Fibroblast of pulmonary artery (primary cell): ENCODE results near the gene TMCC2.

Experiments used
- DNase-seq: peaks from one replicate; pipeline ENCODE4 v3.0.0-alpha.2; 2010; ENCODE audit warnings: low read depth
- H3K4me3 ChIP-seq: replicated peaks from 2 replicates; pipeline ENCODE4 v1.5.1; 2011; ENCODE audit warnings: low read depth, mild to moderate bottlenecking, control low read depth, low read length, moderate library complexity
- CTCF ChIP-seq: IDR thresholded peaks from 2 replicates; pipeline ENCODE4 v1.5.1; 2011; ENCODE audit warnings: mild to moderate bottlenecking, control low read depth, low read length, inconsistent platforms; ENCODE audit errors: missing control alignments

TMCC2 gene

GRCh38 chr1:205319081-205320018, 91.6 kb downstream of the TMCC2 start:
- H3K4me3 ChIP-seq = peak overlapping the region; percentile 37
- DNase-seq = peak; percentile 94
- no peak for TF ChIP-seq CTCF

- DNase-seq = peak; percentile 87
Observed at GRCh38 chr1:205321162-205321958, 93.6 kb downstream of the TMCC2 start, which contains the start of gene NUAK2. Gene NUAK2, minus strand, starts transcription at chr1:205321745. Its CDS starts 117 bp downstream, at chr1:205321628.

GRCh38 chr1:205321959-205322283, 94.2 kb downstream of the TMCC2 start:
- DNase-seq = no peak
- H3K4me3 ChIP-seq = no peak overlapping the region
- no peak for TF ChIP-seq CTCF

More at GRCh38 chr1:205321162-205321958, 93.6 kb downstream of the TMCC2 start, which contains the start of gene NUAK2:
- peak within 1 kb of the TSS; percentile 87 for H3K4me3 ChIP-seq
- peak; percentile 10 for TF ChIP-seq CTCF
